Prostate gland (tissue), 2 donors: ENCODE measurements around the gene FAM241A. TPM values are rescaled to one million over a fixed set of nuclear protein-coding genes. Genes with fewer than 3 reads are reported as not detected.

Experiments
- DNase-seq: peaks from one replicate; pipeline ENCODE4 v3.0.0-alpha.2; 2019; ENCODE audit warnings: low spot score
- H3K27ac ChIP-seq, 2 donors: fragments of 200-600 bp; sonication (generic); 2 replicates each; pipeline ENCODE4 v1.5.1; 2017 to 2019
- H3K27me3 ChIP-seq: fragments of 200-600 bp; sonication (generic); replicated peaks from 2 replicates; pipeline ENCODE4 v1.5.1; 2019; ENCODE audit not compliant: insufficient read depth
- H3K36me3 ChIP-seq, 2 donors: fragments of 200-600 bp; sonication (generic); 1 replicate in 1 of 2; 2 replicates in 1 of 2; pipeline versions ENCODE4 v1.5.1 to v1.8.1; 2017 to 2019
- H3K4me1 ChIP-seq: fragments of 200-600 bp; sonication (generic); replicated peaks from 2 replicates; pipeline ENCODE4 v1.5.1; 2019
- H3K4me3 ChIP-seq, 2 donors: fragments of 200-600 bp; sonication (generic); 2 replicates each; pipeline ENCODE4 v1.5.1; 2017 to 2019
- H3K9me3 ChIP-seq: fragments of 200-600 bp; sonication (generic); 2 replicates; pipeline ENCODE4 v1.5.1; 2017
- POLR2A ChIP-seq: fragments of 450-650 bp; IDR thresholded peaks from one replicate; pipeline ENCODE4 v1.6.1; 2016; ENCODE audit warnings: antibody characterized with exemption, mild to moderate bottlenecking
- POLR2AphosphoS5 ChIP-seq: sonication (generic); formaldehyde crosslinking; IDR thresholded peaks from one replicate; pipeline ENCODE4 v1.6.1; 2017; ENCODE audit warnings: antibody characterized with exemption
- WGBS: methylation state at CpG from one replicate; pipeline ENCODE4 v1.1.5; 2018; 5-methylcytosine and 5-hydroxymethylcytosine counted together
- intact Hi-C: fragments of 100-400 bp; cut with DNase I; formaldehyde crosslinking; loops from one replicate; pipeline ENCODE4 v1.14.2; 2022
- total RNA-seq, 2 donors: library from RNA; depleted of rRNA; stranded (reverse); fragments of >200 nt; gene quantifications; one replicate each; pipeline ENCODE4 v1.1.0, GENCODE V29; 2016
- TF ChIP-seq, protein P1 (sequence below), 4 experiments: fragments of 200-600 bp in 2 of 4; fragments of 450-650 bp in 2 of 4; sonication (generic) in 2 of 4; IDR thresholded peaks; 1 replicate in 3 of 4; 2 replicates in 1 of 4; pipeline ENCODE4 v1.5.1; 2016 to 2019; ENCODE audit warnings: antibody characterized with exemption in 4 of 4, mild to moderate bottlenecking in 2 of 4, moderate library complexity in 2 of 4

The FAM241A gene
- total RNA-seq, 2 donors from 2014 or later: 3.6 to 3.7 TPM

DNA sequence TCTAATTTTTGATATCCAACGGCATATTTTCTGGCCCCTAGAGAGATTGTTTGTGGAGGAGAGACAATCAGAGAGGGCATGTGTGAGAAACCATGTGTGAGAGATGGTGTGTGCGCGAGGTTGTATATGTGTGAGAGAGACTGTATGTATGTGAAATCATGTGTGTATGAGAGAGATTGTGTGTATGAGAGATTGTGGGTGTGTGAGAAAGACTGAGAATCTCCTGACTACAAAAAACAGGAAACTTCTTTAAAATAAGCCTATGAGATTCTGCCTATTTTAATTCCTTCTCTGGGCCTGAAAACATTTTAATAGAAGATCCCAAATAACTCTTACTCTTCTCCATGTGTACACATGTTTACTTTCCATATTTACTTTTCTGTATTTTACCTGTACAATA lies 1.5 kb upstream of the FAM241A start:
- no peak overlapping the region for H3K4me3 ChIP-seq
- H3K27me3 ChIP-seq: no peaks in the 10 kb centered on the region
- no peaks in the 10 kb centered on the region for H3K4me1 ChIP-seq
- DNase-seq: no peak
- 98% methylated on average over 3 of the region's 3 CpGs for WGBS
- TF ChIP-seq POLR2AphosphoS5 (no peak), POLR2A (no peak)
- TF ChIP-seq, protein P1, sequence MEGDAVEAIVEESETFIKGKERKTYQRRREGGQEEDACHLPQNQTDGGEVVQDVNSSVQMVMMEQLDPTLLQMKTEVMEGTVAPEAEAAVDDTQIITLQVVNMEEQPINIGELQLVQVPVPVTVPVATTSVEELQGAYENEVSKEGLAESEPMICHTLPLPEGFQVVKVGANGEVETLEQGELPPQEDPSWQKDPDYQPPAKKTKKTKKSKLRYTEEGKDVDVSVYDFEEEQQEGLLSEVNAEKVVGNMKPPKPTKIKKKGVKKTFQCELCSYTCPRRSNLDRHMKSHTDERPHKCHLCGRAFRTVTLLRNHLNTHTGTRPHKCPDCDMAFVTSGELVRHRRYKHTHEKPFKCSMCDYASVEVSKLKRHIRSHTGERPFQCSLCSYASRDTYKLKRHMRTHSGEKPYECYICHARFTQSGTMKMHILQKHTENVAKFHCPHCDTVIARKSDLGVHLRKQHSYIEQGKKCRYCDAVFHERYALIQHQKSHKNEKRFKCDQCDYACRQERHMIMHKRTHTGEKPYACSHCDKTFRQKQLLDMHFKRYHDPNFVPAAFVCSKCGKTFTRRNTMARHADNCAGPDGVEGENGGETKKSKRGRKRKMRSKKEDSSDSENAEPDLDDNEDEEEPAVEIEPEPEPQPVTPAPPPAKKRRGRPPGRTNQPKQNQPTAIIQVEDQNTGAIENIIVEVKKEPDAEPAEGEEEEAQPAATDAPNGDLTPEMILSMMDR (IDR thresholded peaks at IDR 0.05): no peak
- H3K9me3 ChIP-seq: no peaks in the 10 kb centered on the region
- H3K36me3 ChIP-seq: no peaks in the 10 kb centered on the region
- no peak overlapping the region for H3K27ac ChIP-seq
- intact Hi-C loops: loop anchor here (2.0 kb wide), 1 partner anchor 89 kb away; no protein-coding TSS in a partner anchor

DNA sequence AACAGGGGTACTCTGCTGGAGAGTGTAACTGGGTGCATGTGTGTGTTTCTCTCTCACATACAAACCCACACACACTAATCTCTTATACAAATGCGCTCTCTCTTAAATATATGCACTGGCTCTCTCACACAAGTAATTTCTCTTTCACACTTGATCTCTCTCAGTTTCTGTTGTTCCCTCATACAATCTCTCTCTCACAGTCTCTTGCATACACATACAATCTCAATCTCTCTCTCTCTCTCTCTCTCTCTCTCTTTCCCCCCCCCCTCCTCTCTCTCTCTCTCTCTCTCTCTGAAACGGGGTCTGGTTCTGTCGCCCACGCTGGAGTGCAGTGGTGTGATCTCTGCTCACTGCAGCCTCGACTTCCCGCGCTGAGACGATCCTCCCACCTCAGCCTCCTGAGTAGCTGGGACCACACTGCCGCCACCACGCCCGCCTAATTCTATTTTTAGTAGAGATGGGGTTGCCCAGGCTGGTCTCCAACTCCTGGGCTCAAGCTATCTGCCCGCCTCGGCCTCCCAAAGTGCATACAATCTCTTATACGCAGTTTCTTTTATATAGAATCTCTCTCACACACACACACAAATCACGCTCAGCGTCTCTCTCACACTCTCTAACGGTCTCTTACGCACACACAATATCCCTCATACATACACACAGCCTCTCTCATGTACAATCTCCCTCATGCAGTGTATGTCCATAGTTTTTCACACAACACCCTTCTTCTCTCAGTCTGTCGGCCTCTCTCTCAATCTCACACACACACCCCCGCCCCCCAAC lies 518 bp upstream of the FAM241A start:
- DNase-seq: peak; percentile 4
- H3K4me3 ChIP-seq: peak overlapping the region; percentile 79 to 85
- WGBS: 68% methylated on average over 20 of the region's 20 CpGs

DNA sequence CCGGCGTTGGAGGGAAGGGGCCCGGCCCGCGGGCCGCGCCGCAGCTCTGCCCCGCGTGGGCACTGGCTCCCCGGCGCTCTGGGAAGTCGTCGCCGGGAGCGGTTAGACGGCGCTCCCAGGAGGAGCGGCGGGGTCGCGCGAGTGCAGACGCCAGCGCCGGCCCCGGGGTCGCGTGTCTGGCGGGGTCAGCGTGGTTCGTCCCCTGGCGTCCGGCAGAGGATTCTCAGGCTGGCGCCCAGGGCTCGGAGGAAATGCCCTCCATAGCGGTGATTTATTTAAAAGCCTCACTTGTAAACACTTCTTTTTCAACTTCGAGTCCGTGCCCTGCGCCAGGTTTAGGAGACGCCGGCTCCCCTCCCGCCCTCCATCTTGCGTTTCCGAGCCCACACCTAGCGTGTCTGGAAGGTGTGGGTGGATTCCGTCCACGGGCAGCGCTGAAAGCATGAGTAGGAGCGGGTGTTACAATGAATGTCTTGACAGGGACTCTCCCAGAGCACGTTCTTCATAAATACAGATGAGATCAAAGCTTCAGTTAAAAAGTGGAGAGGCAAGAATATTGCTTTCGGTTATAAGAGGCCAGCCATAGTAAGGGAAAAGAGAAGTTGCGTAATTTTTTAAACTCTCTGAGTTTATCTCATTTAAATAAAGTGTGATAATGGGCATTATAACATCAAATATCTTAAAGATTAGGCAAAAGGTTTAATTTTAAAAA lies 692 bp downstream of the FAM241A start:
- peak; percentile 42 for DNase-seq
- Histone ChIP-seq H3K27ac (peak overlapping the region; percentile 82 to 91), H3K4me3 (peak overlapping the region; percentile 79 to 85), H3K27me3 (no peaks in the 10 kb centered on the region), H3K4me1 (no peaks in the 10 kb centered on the region), H3K9me3 (no peaks in the 10 kb centered on the region), H3K36me3 (no peaks in the 10 kb centered on the region)
- WGBS: under 1% methylated on average over 44 of the region's 53 CpGs
- TF ChIP-seq, protein P1 (IDR thresholded peaks at IDR 0.05): peak in 2 of 4 experiments; percentile 3
- TF ChIP-seq POLR2A: no peak
- intact Hi-C loops: loop anchor here (2.0 kb wide), 1 partner anchor 87 kb away; no protein-coding TSS in a partner anchor

More for the DNA sequence above, 518 bp upstream of the FAM241A start:
- intact Hi-C loops: loop anchor here (2.0 kb wide), 1 partner anchor 88 kb away; no protein-coding TSS in a partner anchor
- H3K4me1 ChIP-seq: no peaks in the 10 kb centered on the region
- TF ChIP-seq POLR2AphosphoS5: no peak
- TF ChIP-seq POLR2A: no peak
- TF ChIP-seq, protein P1 (IDR thresholded peaks at IDR 0.05): no peak
- H3K27me3 ChIP-seq: no peaks in the 10 kb centered on the region
- H3K36me3 ChIP-seq: no peaks in the 10 kb centered on the region
- no peaks in the 10 kb centered on the region for H3K9me3 ChIP-seq
- peak overlapping the region; percentile 82 to 91 for H3K27ac ChIP-seq

DNA sequence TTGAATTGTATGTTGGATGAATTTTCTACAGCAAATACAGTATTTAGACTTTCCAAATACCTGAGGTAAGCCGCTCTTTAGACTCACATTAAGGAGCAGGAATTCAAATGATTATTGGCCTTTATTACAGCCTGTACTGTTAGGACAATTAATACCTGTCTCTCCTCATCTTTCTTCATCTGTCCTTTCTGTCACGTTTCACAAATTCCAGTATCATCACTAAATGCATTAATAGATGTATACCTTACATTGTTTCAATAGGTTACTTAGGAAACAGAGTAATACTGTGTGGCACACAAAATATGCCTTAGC lies 1.2 kb downstream of the FAM241A start:
- intact Hi-C loops: no loop called here
- TF ChIP-seq, protein P1 (IDR thresholded peaks at IDR 0.05): no peak
- no peak for TF ChIP-seq POLR2A
- TF ChIP-seq POLR2AphosphoS5: no peak
- Histone ChIP-seq H3K36me3 (no peaks in the 10 kb centered on the region), H3K27me3 (no peaks in the 10 kb centered on the region), H3K4me1 (no peaks in the 10 kb centered on the region), H3K27ac (peak overlapping the region; percentile 82 to 91), H3K9me3 (no peaks in the 10 kb centered on the region), H3K4me3 (peak overlapping the region; percentile 79 to 85)
- WGBS: 34% methylated on average over 2 of the region's 2 CpGs
- DNase-seq: no peak
